Natural killer cell treated with Interleukin-12 subunit alpha and Interleukin-12 subunit beta and Interleukin-15 and Interleukin-18, amount 100 ng/mL, for 72 hours (primary cell): Measurements from ENCODE around the gene WASHC3. TPM values are rescaled to one million over a fixed set of nuclear protein-coding genes. Genes with fewer than 3 reads are reported as not detected.
A peak's percentile ranks its signal among the peaks of the same experiment; 100 is the strongest.
"Not testable (repeated sequence)": the region's sequence is repeated elsewhere in the genome, so short reads cannot be mapped to it uniquely, and the experiment has no call there.

Experiments
- ATAC-seq, 2 donors: fragments of 150-1000 bp; cut with Tn5 transposase in 1 of 2; sonication (Bioruptor Pico), chemical (Tn5 transposase) in 1 of 2; 2 replicates each; pipeline ENCODE4 v1.10.0; 2021
- DNase-seq: peaks from one replicate; pipeline ENCODE4 v3.0.0; 2022; ENCODE audit warnings: low spot score
- H3K27ac Mint-ChIP-seq, 2 donors: 1 replicate in 1 of 2; 2 replicates in 1 of 2; pipeline ENCODE4 v1.8.0; 2022; ENCODE audit warnings: mixed read lengths in 2 of 2, mild to moderate bottlenecking in 1 of 2, moderate library complexity in 1 of 2
- H3K27me3 Mint-ChIP-seq, 2 donors: 1 replicate in 1 of 2; 2 replicates in 1 of 2; pipeline ENCODE4 v1.8.0; 2022; ENCODE audit warnings: mixed read lengths in 2 of 2
- H3K36me3 Mint-ChIP-seq: one replicate; pipeline ENCODE4 v1.8.0; 2022; ENCODE audit warnings: mixed read lengths
- H3K4me1 Mint-ChIP-seq, 2 donors: 1 replicate in 1 of 2; 2 replicates in 1 of 2; pipeline ENCODE4 v1.8.0; 2022; ENCODE audit warnings: low read depth in 2 of 2, mixed read lengths in 2 of 2, mild to moderate bottlenecking in 1 of 2
- H3K4me3 Mint-ChIP-seq: one replicate; pipeline ENCODE4 v1.8.0; 2022; ENCODE audit warnings: mixed read lengths
- H3K9me3 Mint-ChIP-seq: 2 replicates; pipeline ENCODE4 v1.8.0; 2022; ENCODE audit warnings: mixed read lengths
- total RNA-seq, 2 donors: library from RNA; stranded (reverse); gene quantifications; one replicate each; pipeline ENCODE4 v1.2.3, GENCODE V29; 2022

The WASHC3 gene, protein sequence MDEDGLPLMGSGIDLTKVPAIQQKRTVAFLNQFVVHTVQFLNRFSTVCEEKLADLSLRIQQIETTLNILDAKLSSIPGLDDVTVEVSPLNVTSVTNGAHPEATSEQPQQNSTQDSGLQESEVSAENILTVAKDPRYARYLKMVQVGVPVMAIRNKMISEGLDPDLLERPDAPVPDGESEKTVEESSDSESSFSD
- 10 to 100 TPM; 21.0 to 38.2 TPM for total RNA-seq

DNA sequence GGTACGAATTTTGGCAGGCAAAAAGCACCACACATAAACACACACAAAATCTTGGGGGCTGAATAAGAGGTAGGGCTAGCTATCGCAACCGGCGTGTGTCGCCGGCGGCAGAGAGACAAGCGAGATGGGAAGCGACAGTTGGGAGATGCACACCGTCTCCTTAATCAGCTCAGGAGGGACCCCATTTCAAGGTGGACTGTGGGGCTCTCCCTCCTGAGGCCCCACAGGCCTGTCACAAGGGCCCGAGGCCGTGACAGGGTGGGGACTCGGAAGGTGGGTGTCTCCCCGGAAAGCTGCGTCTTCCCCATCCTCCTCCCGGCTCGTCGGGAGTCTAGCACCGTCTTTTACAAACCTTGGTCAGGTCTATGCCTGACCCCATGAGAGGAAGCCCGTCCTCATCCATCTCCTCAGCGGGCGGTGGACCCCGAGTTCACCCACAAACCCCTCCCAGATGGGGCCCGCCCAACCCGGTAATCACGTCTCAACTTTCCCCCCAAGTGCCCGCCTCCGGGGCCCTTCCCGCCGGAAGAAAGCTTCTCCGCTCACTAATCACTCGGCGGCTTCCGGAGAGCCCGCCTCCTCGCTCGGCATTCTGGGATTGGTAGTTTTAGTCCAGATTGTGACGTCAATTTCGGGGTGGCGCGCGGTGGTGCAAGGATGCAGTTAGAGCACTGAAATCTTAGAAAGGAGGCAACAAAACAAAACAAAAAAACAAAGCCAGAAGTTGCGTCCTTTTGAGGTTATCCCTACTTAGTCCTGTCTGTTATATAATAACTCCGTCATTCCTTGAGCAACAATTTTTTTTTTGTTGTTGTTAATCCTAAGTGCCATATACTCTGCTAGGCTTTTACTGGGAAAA lies at the start of gene WASHC3:
WASHC3 (minus strand) TSS at position 432 of the 859 bp plus-strand sequence; CDS start at position 403, 29 bp downstream.
- Mint-ChIP-seq H3K27me3 (peaks cover 9% of the 10 kb centered on the region in 2 donors), H3K4me1 (peaks cover 12 to 25% of the 10 kb centered on the region in 2 donors), H3K4me3 (peak within 1 kb of the TSS; percentile 99), H3K36me3 (peaks cover 12% of the 10 kb centered on the region), H3K9me3 (no peaks in the 10 kb centered on the region), H3K27ac (peak within 1 kb of the TSS; percentile 93 to 99)
- DNase-seq, result peak; percentile 96
- peak; percentile 98 to 99 for ATAC-seq

DNA sequence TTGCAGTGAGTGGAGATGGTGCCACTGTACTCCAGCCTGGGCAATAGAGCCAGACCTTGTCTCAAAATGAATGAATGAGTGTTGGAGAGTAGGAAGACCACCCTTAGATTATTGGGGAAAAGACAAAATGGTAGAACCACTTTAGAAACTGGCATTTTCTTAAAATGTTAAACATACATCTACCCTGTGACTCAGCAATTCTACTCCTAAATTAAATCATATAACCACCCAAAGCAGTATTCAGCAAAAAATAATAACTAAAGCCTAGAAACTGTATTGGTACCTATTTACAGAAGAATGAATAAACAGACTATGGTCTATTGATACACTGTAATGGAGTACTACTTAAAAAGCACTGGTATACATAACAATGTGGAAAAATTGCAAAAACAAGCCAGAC lies 49.0 kb upstream of the WASHC3 start:
- peaks cover 37% of the 10 kb centered on the region for H3K36me3 Mint-ChIP-seq
- DNase-seq, result no peak
- H3K27me3 Mint-ChIP-seq, result no peaks in the 10 kb centered on the region

DNA sequence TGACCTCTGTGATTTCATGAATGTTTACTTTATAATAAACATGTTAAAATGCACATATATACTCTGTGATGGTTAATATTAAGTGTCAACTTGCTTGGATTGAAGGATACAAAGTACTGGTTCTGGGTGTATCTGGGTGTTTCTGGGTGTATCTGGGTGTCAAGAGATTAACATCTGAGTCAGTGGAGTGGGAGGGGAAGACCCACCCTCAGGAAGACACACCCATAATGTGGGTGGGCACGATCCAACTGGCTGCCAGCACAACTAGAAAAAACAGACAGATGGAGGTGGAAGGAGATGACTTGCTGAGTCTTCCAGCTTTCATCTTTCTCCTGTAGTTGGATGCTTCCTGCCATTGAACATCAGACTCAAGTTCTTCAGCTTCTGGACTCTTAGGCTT lies 46.2 kb upstream of the WASHC3 start:
- H3K9me3 Mint-ChIP-seq, result no peaks in the 10 kb centered on the region
- peaks cover 51% of the 10 kb centered on the region for H3K36me3 Mint-ChIP-seq
- H3K27ac Mint-ChIP-seq, result no peak overlapping the region
- peaks cover 0 to 3% of the 10 kb centered on the region in 2 donors for H3K4me1 Mint-ChIP-seq
- ATAC-seq (no peak), DNase-seq (no peak)
- H3K27me3 Mint-ChIP-seq, result no peaks in the 10 kb centered on the region
- no peak overlapping the region for H3K4me3 Mint-ChIP-seq

More for the DNA sequence above, 49.0 kb upstream of the WASHC3 start:
- no peak for ATAC-seq
- Mint-ChIP-seq H3K27ac (no peak overlapping the region), H3K4me3 (no peak overlapping the region), H3K9me3 (no peaks in the 10 kb centered on the region), H3K4me1 (peaks cover 0 to 3% of the 10 kb centered on the region in 2 donors)

DNA sequence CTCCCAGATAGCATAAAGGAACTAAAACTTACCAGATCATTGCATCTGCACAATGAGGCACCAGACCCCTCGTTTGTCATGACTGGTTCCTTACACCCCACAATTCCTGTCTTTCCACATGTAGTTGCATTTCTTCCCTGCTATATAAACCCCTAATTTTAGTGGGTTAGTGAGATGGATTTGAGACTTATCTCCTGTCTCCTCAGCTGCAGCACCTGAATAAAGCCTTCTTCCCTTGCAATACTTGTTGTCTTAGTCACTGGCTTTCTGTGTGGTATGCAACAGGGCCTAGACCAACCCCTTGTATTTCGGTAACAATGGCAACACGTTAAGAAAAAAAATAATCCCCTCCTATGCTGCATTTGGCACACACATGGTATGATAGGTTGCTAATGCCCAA lies 45.1 kb upstream of the WASHC3 start:
- Mint-ChIP-seq H3K4me3 (no peak overlapping the region), H3K27me3 (no peaks in the 10 kb centered on the region), H3K27ac (no peak overlapping the region), H3K4me1 (peaks cover 0 to 3% of the 10 kb centered on the region in 2 donors), H3K36me3 (peaks cover 55% of the 10 kb centered on the region), H3K9me3 (no peaks in the 10 kb centered on the region)
- no peak for ATAC-seq
- DNase-seq, result no peak

DNA sequence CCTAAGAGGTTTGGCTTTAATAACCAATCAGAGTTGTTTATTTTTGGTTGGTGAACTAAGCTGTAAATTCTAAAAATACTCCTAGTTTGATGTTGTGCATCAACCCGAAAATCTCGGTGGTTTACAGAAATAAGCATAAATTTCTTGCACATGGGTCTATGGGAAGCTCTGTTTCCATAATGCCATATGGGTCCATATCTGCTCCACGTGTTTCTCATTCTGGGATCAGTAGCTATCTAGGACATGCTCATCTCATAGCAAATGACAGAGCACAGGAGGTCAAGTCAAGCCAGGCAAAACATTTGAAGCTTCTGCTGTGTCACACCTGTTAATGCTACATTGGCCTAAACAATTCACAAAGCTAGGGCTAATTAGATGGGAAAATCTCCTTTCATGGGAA lies 35.1 kb upstream of the WASHC3 start:
- Mint-ChIP-seq H3K4me3 (no peak overlapping the region), H3K9me3 (no peaks in the 10 kb centered on the region), H3K27ac (no peak overlapping the region), H3K27me3 (no peaks in the 10 kb centered on the region), H3K4me1 (no peaks in the 10 kb centered on the region), H3K36me3 (peaks cover 9% of the 10 kb centered on the region)
- ATAC-seq, result no peak
- DNase-seq, result no peak

DNA sequence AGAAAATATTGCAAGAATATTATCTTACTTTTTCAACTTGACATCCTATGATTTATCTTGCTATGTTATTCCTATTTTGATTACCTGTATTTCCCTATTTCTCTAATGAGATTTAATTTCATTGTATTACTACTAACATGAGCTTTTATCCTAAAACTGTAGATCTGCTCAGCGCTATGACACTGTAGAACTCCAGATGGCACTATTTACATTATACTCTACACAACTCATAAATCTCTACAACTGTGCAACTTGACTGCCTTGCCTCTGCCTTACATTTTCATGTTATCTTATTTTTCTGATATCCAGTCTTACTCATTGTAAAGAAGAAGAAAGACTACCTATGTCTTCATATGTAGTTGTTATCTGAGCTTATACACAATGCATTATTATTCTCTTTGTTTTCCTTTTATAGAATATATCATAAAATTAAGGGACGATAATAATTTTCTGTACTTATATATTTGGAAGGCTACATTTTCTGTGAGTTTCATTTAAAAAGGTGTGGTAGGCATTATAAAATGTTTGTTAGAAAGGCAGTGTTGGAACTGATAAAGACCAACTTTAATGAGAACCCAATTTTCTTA lies 34.0 kb upstream of the WASHC3 start:
- peaks cover 9% of the 10 kb centered on the region for H3K36me3 Mint-ChIP-seq
- H3K27ac Mint-ChIP-seq, result no peak overlapping the region
- DNase-seq (no peak), ATAC-seq (no peak)
- H3K9me3 Mint-ChIP-seq, result no peaks in the 10 kb centered on the region
- H3K4me1 Mint-ChIP-seq, result no peaks in the 10 kb centered on the region
- no peaks in the 10 kb centered on the region for H3K27me3 Mint-ChIP-seq
- no peak overlapping the region for H3K4me3 Mint-ChIP-seq

DNA sequence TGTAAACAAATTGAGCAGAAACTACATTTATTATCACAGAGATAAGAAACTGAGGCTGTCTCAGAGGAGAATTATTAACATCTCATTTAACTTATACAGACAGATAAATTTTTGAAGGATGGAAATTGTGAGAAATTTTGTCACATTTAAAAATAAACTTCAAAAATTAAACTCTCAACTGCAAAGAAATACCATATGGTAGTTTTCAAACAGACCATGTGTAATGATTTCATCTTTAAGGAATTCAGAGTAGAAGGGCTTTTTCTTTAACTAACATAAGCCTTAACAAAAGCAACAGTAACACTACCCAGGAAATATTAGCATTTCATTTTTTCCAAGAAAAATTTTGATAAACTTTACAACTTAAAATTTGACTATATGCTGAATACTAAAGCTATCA lies 31.5 kb upstream of the WASHC3 start:
- Mint-ChIP-seq H3K27ac (peak overlapping the region in 1 of 2 donors; percentile 34), H3K36me3 (peaks cover 12% of the 10 kb centered on the region), H3K4me1 (no peaks in the 10 kb centered on the region), H3K27me3 (no peaks in the 10 kb centered on the region), H3K4me3 (no peak overlapping the region), H3K9me3 (no peaks in the 10 kb centered on the region)
- ATAC-seq (no peak), DNase-seq (no peak)

DNA sequence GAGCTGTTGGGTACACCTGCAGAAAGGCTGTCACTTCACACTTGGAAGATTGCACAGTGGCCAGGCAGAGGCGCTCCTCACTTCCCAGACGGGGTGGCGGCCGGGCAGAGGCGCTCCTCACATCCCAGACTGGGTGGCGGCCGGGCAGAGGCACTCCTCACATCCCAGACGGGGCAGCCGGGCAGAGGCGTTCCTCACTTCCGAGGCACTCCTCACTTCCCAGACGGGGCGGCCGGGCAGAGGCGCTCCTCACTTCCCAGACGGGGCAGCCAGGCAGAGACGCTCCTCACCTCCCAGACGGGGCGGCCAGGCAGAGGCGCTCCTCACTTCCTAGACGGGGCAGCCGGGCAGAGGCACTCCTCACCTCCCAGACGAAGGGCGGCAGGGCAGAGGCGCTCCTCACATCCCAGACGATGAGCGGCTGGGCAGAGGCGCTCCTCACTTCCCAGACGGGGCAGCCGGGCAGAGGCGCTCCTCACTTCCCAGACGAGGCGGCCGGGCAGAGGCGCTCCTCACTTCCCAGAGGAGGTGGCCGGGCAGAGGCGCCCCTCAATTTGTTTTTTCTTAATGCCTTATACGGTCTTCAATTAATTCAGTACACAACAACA lies 27.5 kb upstream of the WASHC3 start:
- H3K27ac Mint-ChIP-seq, DNase-seq, H3K27me3 Mint-ChIP-seq, H3K9me3 Mint-ChIP-seq, H3K4me3 Mint-ChIP-seq, ATAC-seq, H3K4me1 Mint-ChIP-seq: not testable (repeated sequence)
- H3K36me3 Mint-ChIP-seq, result peaks cover 13% of the 10 kb centered on the region

DNA sequence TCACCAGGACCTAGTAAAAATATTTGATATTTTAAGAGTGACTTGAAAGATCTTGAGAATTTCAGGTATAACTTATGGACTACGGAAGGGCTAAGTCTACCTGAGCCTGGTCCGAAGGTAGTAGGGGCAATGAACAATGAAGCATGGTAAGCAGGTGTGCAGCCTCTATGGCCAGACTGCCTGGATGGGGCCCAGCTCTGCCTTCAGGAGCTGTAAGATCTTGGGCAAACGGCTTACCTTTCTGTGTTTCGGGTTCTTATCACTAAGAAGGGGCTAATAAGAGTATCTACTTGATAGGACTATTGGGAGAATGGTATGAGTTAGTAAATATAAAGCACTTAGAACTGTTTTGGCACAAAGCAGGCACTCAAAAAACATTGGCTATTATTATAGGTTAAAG lies 19.1 kb upstream of the WASHC3 start:
- no peak for DNase-seq
- Mint-ChIP-seq H3K4me1 (no peaks in the 10 kb centered on the region), H3K36me3 (peaks cover 18% of the 10 kb centered on the region), H3K9me3 (no peaks in the 10 kb centered on the region), H3K4me3 (no peak overlapping the region), H3K27me3 (no peaks in the 10 kb centered on the region), H3K27ac (no peak overlapping the region)
- ATAC-seq, result no peak

DNA sequence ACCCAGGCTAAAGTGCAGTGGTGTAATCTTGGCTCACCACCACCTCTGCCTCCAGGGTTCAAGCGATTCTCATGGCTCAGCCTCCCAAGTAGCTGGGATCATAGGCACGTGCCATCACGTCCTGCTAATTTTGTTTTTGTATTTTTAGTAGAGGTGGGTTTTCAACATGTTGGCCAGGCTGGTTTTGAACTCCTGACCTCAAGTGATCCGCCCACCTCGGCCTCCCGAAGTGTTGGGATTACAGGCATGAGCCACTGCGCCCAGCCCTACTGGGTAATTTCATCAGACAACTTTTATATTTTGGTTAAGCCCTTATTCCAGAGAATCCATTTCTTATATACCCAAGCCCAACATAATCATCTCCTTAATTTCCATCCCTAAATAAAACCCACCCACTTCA lies 10.3 kb upstream of the WASHC3 start:
- not testable (repeated sequence) for H3K4me1 Mint-ChIP-seq, H3K27me3 Mint-ChIP-seq, H3K4me3 Mint-ChIP-seq, H3K27ac Mint-ChIP-seq, H3K36me3 Mint-ChIP-seq, DNase-seq, ATAC-seq, H3K9me3 Mint-ChIP-seq

DNA sequence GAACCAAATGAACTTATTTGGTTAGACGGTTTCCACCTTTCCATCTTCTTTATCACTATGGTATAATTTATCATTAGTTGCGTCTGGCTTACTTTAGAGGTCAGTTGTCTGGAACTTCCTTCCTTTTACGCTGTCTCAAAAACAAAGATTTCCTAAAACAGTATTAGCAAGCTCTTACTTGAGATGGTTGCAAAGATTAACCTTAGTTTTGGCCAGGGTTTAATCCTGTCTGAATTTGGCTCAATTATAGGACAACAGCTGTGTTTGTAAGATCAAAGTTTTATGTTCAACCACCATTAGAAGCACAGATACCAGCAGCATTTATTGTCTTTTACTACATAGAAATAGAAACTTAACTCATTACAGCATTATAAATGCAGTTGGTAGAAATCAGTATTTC lies 7.9 kb upstream of the WASHC3 start:
- Mint-ChIP-seq H3K9me3 (no peaks in the 10 kb centered on the region), H3K4me3 (no peak overlapping the region), H3K27me3 (peaks cover 4 to 5% of the 10 kb centered on the region in 2 donors), H3K4me1 (no peaks in the 10 kb centered on the region), H3K27ac (no peak overlapping the region), H3K36me3 (no peaks in the 10 kb centered on the region)
- ATAC-seq (no peak), DNase-seq (no peak)

DNA sequence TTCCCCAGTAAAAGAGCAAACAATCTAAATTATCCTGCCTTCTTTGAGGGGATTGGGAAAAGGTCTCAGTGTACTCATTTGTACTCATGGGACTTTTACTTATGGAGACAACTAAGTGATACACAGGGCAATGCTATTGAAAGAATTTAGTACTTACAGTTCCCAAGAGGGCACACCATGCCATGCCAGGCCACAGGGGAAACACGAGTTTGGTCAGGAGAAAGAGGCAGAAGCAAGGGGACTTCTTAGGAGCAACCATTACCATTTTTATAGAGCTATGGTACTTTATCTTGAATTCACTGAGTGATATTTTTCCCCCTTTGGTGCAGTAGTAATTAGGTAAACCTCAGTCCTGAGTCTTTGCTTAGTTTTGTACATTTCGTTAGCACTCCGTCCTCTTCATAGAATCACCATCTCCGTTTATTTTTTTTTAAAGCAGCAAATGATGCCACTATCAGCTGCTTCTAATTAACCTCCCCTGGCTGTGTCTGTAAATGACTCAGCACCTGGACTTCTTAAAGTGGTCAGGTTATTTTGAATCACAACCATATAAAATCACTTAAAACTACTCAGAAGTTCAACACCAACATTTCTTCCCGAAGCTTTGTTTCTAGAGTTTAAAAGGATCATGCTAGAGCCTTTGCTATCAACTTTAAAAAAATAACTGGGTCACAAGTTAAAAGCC lies 5.9 kb upstream of the WASHC3 start:
- DNase-seq, result no peak

DNA sequence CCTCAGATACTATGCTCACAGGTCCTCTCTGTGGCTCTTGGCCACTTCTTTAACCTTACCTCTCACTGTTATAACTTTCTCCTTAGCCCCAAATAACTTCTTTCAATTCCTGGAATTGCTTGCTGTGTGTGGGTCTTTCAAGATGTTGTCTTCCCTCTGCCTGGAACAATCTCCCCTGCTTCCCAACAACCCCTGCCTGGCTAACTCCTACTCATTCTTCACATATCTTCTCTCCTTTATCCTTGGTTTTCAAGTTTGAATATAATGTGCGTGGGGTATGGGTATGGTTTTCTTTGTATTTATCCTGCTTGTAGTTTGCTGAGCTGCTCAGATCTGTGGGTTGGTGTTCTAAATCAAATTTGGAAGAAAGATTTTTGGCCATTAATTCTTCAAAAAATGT lies 2.7 kb upstream of the WASHC3 start:
- H3K27ac Mint-ChIP-seq, result no peak overlapping the region
- DNase-seq, result no peak
- H3K4me1 Mint-ChIP-seq, result peaks cover 11 to 12% of the 10 kb centered on the region in 2 donors
- H3K4me3 Mint-ChIP-seq, result no peak overlapping the region
- ATAC-seq, result no peak
- H3K9me3 Mint-ChIP-seq, result no peaks in the 10 kb centered on the region
- no peaks in the 10 kb centered on the region for H3K36me3 Mint-ChIP-seq
- H3K27me3 Mint-ChIP-seq, result peaks cover 9% of the 10 kb centered on the region in 2 donors

More for the DNA sequence above, 5.9 kb upstream of the WASHC3 start:
- Mint-ChIP-seq H3K36me3 (no peaks in the 10 kb centered on the region), H3K4me1 (no peaks in the 10 kb centered on the region), H3K4me3 (no peak overlapping the region), H3K27ac (no peak overlapping the region), H3K27me3 (peaks cover 9% of the 10 kb centered on the region in 2 donors), H3K9me3 (no peaks in the 10 kb centered on the region)
- no peak for ATAC-seq
